Endothelial cell (in vitro differentiated cells): ENCODE measurements around the gene MIGA1. TPM values are rescaled to one million over a fixed set of nuclear protein-coding genes. Genes with fewer than 3 reads are reported as not detected.

Source experiments
- DNase-seq: peaks from one replicate; pipeline ENCODE4 v3.0.0; 2021; ENCODE audit warnings: low spot score
- H3K27ac Mint-ChIP-seq: one replicate; pipeline ENCODE4 v1.8.0; 2021; ENCODE audit warnings: mixed read lengths, inconsistent platforms; ENCODE audit not compliant: unreplicated experiment
- H3K27me3 Mint-ChIP-seq: one replicate; pipeline ENCODE4 v1.8.0; 2021; ENCODE audit warnings: mild to moderate bottlenecking, moderate library complexity, mixed read lengths, inconsistent platforms; ENCODE audit not compliant: unreplicated experiment
- H3K36me3 Mint-ChIP-seq: one replicate; pipeline ENCODE4 v1.8.0; 2021; ENCODE audit warnings: mild to moderate bottlenecking, low read depth, mixed read lengths, inconsistent platforms; ENCODE audit not compliant: unreplicated experiment
- H3K4me1 Mint-ChIP-seq: one replicate; pipeline ENCODE4 v1.8.0; 2021; ENCODE audit warnings: mild to moderate bottlenecking, mixed read lengths, inconsistent platforms; ENCODE audit not compliant: unreplicated experiment
- H3K4me3 Mint-ChIP-seq: one replicate; pipeline ENCODE4 v1.8.0; 2021; ENCODE audit warnings: mild to moderate bottlenecking, mixed read lengths, inconsistent platforms; ENCODE audit not compliant: unreplicated experiment
- H3K9me3 Mint-ChIP-seq: one replicate; pipeline ENCODE4 v1.8.0; 2021; ENCODE audit warnings: mixed read lengths, inconsistent platforms; ENCODE audit not compliant: unreplicated experiment
- CTCF ChIP-seq: fragments of 200-600 bp; sonication (generic); IDR thresholded peaks from one replicate; pipeline ENCODE4 v1.5.0; 2021; ENCODE audit warnings: antibody characterized with exemption; ENCODE audit not compliant: unreplicated experiment
- long read RNA-seq: library from polyadenylated mRNA; unstranded; transcript quantifications from one replicate; pipeline ENCODE4 v2.0.0, GENCODE V29; 2020; ENCODE audit not compliant: unreplicated experiment
- total RNA-seq: library from RNA; stranded (reverse); fragmentation: NEBNext Ultra II Directional; extraction: Animal tissue kit (Norgen Biotek cat#: 25700); gene quantifications from one replicate; pipeline ENCODE4 v1.2.1, GENCODE V29; 2021; ENCODE audit not compliant: unreplicated experiment

The MIGA1 gene
- 12.3 TPM for total RNA-seq
- long read RNA-seq, partial matches to known transcripts, result 0 of 1 reads
- long read RNA-seq, other reads (novel, unspliced or antisense), result 1 of 1 reads

DNA sequence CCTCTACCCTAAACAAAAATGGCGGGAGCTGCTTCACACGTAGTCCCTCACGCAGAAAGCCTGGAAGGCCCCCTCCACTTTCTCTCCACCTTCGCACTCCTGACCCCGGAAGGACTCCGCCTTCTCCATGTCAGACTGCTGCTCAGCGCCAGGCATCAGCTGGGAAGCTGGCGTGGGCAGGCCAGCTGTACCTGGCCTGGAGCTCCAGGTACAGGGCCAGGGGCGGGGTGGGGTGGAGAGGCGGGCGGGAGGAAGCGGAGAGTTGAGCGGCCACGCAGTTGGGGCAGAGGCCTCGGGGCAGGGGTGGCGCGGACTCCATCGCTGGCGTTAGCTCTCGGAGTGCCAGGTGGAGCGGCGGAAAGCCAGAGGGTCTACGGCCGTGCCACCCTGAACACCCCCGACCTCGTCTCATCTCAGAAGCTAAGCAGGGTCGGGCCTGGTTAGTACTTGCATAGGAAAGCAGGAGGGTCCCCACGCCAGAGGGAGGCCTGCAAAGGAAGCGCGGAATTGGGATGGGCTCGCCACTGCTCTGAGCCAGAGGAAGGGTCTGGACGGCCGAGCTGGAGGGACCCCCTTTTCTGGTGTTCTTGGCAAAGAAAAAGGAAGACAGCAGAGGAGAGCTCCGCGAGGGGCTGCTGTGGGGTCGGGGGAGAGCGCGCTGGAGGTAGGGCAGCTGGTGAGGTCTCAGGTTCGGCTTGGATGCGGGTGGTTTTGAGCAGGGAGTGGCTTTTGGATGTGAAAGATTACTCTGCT is at the start of gene MIGA1:
TSS of gene MIGA1 (plus strand) at position 121 of the 753 bp plus-strand sequence. CDS start 3,604 bp downstream, outside the sequence.
- no peak within 1 kb of the TSS for H3K27ac Mint-ChIP-seq
- H3K4me3 Mint-ChIP-seq, result peak within 1 kb of the TSS; percentile 96
- no peaks in the 10 kb centered on the region for H3K9me3 Mint-ChIP-seq
- peaks cover 10% of the 10 kb centered on the region for H3K36me3 Mint-ChIP-seq
- H3K27me3 Mint-ChIP-seq, result peaks cover 3% of the 10 kb centered on the region
- TF ChIP-seq CTCF, result no peak
- peak; percentile 69 for DNase-seq
- H3K4me1 Mint-ChIP-seq, result peaks cover 13% of the 10 kb centered on the region

DNA sequence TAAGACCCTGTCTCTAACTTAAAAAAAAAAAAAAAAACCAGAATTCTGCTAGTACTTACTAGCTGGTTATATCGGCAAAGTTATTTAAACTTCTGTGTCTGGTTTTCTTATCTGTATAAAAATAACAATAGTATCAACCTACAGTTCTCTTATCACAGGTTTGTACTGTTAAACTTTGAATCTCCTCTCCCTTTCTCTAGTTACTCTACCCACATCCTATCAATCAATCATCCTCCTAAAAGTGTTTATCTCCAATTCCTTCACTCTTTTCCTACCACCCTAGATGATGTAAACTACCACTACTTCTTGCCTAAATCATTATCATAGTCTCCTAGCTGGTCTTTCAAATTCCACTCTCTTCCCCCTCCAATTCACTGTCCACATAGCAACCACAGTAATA is 47.4 kb upstream of the MIGA1 start:
- no peak overlapping the region for H3K4me3 Mint-ChIP-seq
- DNase-seq, result no peak
- H3K27me3 Mint-ChIP-seq, result peaks cover 3% of the 10 kb centered on the region
- H3K27ac Mint-ChIP-seq, result peak overlapping the region; percentile 44
- no peaks in the 10 kb centered on the region for H3K4me1 Mint-ChIP-seq
- no peaks in the 10 kb centered on the region for H3K9me3 Mint-ChIP-seq
- peaks cover 3% of the 10 kb centered on the region for H3K36me3 Mint-ChIP-seq
- TF ChIP-seq CTCF, result no peak

DNA sequence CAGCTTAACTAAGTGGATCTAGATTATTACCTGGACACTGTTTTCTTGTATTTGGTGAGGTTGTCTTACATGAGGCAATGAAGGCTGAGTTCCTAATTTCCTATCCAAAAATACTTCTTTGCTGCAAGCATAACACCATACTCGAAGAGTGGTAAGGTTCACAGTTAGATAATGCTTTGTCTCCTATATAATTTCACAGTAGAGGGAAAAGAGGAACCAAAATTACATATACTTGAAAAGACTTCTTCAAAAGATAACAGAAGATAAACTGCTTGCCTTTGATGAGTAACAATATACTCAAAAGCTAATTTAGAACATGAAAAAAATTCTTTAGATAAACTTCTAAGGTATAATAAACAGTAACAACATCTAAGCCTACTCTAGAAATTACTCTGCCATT is 40.2 kb upstream of the MIGA1 start:
- Mint-ChIP-seq H3K36me3 (no peaks in the 10 kb centered on the region), H3K27me3 (peaks cover 2% of the 10 kb centered on the region), H3K4me3 (no peak overlapping the region), H3K4me1 (no peaks in the 10 kb centered on the region), H3K27ac (no peak overlapping the region), H3K9me3 (no peaks in the 10 kb centered on the region)
- no peak for TF ChIP-seq CTCF
- DNase-seq, result no peak

DNA sequence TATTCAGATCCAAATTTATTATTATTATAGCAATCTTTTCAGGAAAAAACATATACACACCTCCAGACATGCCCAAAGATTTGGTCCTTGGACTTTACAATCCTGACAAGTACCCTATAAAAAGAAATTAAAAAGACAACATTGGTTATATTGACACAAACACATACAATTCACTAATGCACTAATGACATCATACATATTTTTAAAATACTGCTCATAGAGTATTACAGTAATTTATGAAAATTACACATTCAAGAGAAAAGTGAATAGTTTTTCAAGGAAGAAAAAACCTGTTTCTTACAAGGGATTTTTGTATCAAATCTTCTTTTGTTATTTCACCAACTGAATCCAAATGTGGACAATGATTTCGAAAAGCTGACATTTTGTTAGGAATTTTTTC is 38.1 kb upstream of the MIGA1 start:
- H3K4me3 Mint-ChIP-seq, result no peak overlapping the region
- no peak for DNase-seq
- no peaks in the 10 kb centered on the region for H3K36me3 Mint-ChIP-seq
- H3K4me1 Mint-ChIP-seq, result peaks cover 4% of the 10 kb centered on the region
- no peak for TF ChIP-seq CTCF
- H3K27me3 Mint-ChIP-seq, result peaks cover 2% of the 10 kb centered on the region
- H3K27ac Mint-ChIP-seq, result no peak overlapping the region
- no peaks in the 10 kb centered on the region for H3K9me3 Mint-ChIP-seq

- DNase-seq, result no peak
- peaks cover 4% of the 10 kb centered on the region for H3K4me1 Mint-ChIP-seq
- no peaks in the 10 kb centered on the region for H3K9me3 Mint-ChIP-seq
- no peaks in the 10 kb centered on the region for H3K36me3 Mint-ChIP-seq
- H3K4me3 Mint-ChIP-seq, result no peak overlapping the region
- no peak for TF ChIP-seq CTCF
- H3K27ac Mint-ChIP-seq, result no peak overlapping the region
- peaks cover 2% of the 10 kb centered on the region for H3K27me3 Mint-ChIP-seq
Observed at GRCh38 chr1:77742011-77742555, 37.4 kb upstream of the MIGA1 start.
